Measurements from ENCODE around the gene OLAH.

Gene OLAH

DNA sequence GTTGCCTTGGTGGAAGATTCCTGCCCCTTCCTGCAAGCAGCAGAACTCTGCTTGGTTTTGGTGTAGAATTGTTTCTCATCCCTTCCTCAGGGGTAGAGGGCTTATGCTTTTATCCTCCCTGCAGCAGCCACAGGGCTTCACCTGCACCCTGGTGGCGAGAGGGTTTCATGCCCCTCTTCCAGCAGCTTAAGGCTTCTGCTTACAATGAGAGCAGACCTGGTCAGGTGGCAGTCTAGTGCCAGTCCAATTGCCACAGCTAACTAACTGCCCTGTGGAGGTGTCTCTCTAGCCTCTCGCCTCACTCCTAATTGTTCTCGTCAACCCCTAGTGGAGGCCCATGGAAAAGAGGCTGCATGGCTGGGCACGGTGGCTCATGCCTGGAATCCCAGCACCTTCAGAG is 25.5 kb downstream of the OLAH start:
- DNase-seq (ENCODE audit: low read depth, low spot score): no peak

- no peak for DNase-seq (ENCODE audit: low read depth, low spot score)
These were observed 28.6 kb downstream of the OLAH start for GRCh38 chr10:15072358-15072757.

GRCh38 chr10:15075421-15075820 is 31.7 kb downstream of the OLAH start:
- no peak for DNase-seq (ENCODE audit: low read depth, low spot score)

- DNase-seq (ENCODE audit: low read depth, low spot score): no peak
These were observed 40.1 kb downstream of the OLAH start for GRCh38 chr10:15083674-15084501.

DNA sequence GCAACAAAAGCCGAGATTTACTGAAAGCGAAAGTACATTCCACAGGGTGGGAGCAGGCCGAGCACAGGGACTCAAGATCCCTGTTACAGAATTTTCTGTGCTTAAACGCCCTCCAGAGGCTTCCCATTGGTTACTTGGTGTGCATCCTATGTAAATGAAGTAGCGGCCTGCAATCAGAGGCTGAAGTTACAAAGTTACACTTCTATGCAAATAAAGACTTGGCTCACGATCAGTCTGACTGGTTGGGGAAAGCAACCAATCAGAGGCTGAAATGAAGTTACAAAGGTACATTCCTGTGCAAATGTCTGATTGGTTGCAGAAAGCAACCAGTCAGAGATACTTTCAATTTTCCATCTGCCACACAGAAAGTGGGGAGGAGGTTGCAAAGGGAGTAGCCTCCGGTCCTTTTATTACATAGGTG is 40.8 kb downstream of the OLAH start:
- DNase-seq (ENCODE audit: low read depth, low spot score): peak; percentile 97

DNA sequence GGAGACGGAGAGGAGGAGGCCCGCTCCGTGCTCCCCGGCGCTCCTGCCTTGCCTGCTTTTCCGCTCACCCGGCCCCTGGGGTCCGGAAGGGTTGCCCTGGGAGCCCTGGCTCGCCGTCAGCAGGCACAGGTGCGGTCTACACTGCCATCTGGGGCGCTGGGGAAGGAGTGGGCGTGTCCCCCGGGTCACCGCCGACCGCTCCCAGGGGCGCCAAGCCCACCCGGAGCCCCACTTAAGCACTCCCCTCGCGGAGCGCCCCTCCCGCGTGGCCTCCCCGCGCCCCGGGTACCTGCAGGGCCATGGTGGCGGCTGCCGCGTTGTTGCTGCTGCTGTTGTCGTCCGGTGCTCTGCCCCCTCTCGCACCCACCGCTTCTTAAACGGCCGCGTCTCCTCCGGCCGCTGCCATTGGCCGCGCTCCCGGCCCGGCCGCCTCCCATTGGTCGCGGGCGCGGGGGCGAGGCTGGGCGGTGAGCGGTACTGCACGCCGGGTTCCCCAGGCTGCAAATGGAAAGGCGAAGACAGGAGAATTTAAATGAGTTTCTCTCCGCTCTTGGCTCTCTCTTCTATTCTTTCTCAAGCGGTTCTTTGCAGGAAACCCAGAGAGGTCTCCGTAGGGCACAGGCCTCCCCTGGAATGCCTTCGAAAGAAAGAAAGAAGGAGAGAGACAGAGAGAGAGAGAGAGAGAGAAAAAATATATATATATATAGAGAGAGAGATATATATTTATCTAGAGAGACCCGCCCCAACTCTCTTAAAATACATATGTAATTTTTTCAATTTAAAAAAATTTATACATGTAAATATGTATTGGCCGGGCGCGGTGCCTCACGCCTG is 44.9 kb downstream of the OLAH start, which contains the start of gene ACBD7:
TSS of gene ACBD7 (minus strand) at position 349 of the 834 bp plus-strand sequence. CDS start at position 301, 48 bp downstream.
- DNase-seq (ENCODE audit: low read depth, low spot score): peak; percentile 94

GRCh38 chr10:15091418-15091817 is 47.7 kb downstream of the OLAH start:
- DNase-seq (ENCODE audit: low read depth, low spot score): no peak

GRCh38 chr10:15092855-15093408 is 49.2 kb downstream of the OLAH start:
- DNase-seq (ENCODE audit: low read depth, low spot score): no peak

- no peak for DNase-seq (ENCODE audit: low read depth, low spot score)
These were observed 52.9 kb downstream of the OLAH start for GRCh38 chr10:15096661-15097010.

- peak; percentile 98 for DNase-seq (ENCODE audit: low read depth, low spot score)
These were observed 53.5 kb downstream of the OLAH start, which contains the start of gene RPP38 for GRCh38 chr10:15097011-15097812. Gene RPP38, plus strand, starts transcription at chr10:15097355. Its CDS starts 5,960 bp downstream, at chr10:15103315.

DNA sequence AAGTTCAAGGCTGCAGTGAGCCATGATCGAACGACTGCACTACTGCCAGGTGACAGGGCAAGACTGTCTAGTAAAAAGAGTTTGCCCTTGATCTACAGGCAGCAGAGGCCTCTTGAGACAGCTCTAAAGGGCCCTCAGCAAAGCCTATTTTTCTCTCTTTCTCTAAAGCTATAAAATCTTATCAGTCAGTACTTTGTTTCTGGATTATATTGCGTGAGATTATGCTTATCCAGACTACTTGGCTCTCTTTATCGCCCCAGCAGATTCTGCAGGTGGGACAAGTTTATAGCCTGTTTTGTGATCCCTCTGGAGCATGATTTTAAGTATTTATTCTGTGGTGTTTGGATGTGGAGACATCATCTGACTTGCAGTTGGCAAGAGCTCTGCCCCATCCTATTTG is 56.1 kb downstream of the OLAH start:
- DNase-seq (ENCODE audit: low read depth, low spot score): no peak

- DNase-seq (ENCODE audit: low read depth, low spot score): no peak
These were observed 59.8 kb downstream of the OLAH start for GRCh38 chr10:15103513-15103912.

DNA sequence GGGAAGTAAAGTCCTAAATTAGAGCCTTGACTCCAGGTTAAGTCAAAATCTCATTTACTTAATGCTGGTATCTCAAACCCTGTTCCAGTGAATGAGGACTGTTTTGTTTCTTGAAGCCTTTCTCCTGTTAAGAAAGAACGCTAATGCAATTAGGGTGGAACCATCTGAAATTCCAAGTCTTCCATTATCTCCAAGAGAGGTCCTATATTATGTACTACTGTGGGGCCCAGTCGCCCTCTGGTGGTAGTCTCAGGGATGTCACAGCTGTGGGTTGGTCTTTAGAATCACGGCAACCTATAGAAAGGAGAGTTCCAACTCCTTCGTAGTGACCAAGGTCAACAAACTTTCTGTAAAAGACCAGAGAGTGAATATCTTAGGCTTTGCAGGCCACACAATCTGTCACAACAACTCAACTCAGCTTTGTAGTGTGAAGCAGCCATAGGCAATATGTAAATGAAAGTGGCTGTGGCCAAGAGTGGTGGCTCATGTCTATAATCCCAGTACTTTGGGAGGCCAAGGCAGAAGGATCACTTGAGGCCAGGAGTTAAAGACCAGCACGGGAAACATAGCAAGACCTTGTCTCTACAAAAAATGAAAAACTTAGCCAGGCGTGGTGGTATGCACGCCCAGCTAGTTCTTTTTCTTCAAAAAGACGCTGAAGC is 62.7 kb downstream of the OLAH start:
- peak; percentile 78 for DNase-seq (ENCODE audit: low read depth, low spot score)

DNA sequence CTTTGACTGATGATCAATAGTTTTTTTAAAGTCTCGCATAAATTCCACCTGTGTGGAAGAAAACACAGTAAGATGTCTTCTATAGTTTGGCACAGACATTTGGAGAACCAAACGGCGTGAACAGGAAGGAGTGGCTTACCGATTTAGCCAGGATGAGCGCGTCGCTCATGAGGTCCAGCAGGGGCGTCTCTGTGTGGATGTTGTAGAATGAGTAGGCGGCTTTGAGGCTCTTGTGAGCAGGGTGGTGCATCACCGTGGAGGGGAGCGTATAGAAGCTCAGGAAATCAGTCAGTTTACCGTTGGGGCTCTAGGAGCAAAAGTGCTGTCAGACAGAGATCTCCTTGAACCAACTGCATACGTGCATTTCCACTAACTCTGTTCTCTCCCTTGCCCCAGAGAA is 68.9 kb downstream of the OLAH start:
- DNase-seq (ENCODE audit: low read depth, low spot score): no peak

DNA sequence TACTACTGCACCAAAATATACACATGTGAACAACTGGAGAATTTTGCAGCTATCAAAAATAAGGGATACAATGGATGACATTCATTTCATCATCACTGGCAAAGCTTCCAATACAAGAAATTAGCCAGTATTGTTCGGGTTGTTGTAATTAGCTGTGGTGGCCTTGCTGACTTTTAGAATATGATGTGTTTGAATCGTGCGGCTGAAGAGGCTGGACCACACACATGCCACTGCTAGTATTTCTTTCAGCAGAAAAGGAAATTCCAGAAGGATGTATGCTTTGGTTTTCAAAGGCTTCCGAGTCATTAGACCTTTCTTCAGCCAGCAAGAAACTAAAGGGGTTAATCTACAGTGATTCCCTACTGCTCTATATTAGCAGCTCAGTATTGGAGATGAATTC is 70.0 kb downstream of the OLAH start:
- peak; percentile 17 for DNase-seq (ENCODE audit: low read depth, low spot score)

GRCh38 chr10:15116225-15116624 is 72.5 kb downstream of the OLAH start:
- no peak for DNase-seq (ENCODE audit: low read depth, low spot score)

DNA sequence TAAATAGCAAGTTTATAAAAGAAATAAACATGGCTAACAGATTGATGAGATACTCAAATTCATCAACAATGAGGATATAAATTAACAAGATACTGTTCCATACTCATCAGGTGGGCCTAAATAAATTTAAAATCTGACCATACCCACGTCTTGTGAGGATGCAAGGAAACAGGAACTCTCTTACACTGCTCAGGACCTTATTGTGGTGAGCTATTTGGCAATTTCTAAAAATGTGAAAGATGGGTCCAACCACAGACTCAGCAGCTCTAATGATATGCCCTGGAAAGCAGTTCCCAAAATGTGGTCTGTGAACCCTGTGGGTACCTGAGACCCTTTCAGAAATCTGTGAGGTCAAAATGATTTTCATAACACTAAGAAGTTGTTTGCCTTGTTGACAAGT is 74.9 kb downstream of the OLAH start:
- DNase-seq (ENCODE audit: low read depth, low spot score): no peak

DNA sequence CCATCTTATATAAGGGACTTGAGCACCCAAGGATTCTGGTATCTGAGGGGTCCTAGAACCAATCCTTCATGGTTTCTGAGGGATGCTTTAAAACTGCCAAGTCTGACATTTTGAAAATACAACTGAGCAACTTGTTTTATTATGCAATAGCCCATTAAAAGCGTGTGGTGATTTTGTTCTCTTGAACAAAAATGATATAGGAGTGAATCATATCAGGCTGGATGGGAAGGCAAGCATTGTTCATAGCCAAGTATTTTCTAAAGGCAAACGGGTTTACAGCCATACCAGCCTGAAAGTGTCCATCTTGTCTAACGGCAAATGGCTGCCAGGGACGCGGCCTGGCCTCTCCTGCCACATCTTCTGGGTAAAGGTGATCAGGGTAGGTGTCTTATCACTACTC is 76.8 kb downstream of the OLAH start:
- peak; percentile 45 for DNase-seq (ENCODE audit: low read depth, low spot score)

DNA sequence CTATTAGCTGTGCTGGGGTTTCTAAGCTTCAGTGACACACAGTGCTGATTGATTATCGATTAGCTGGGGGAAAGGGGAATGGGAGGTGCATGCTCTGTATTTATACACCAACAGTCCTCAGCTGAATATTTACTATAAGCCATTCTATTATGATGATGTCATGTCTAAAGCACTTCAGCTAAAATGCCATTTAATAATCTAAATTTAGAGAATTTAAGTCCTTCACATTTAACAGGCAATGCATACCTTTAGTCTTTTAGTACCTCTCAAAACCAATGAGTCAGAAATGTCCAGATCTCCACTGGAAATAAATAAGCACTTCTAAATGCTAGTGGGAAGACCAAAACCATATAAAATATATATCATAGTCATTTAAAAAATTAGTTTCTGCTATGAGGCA is 78.0 kb downstream of the OLAH start:
- no peak for DNase-seq (ENCODE audit: low read depth, low spot score)

DNA sequence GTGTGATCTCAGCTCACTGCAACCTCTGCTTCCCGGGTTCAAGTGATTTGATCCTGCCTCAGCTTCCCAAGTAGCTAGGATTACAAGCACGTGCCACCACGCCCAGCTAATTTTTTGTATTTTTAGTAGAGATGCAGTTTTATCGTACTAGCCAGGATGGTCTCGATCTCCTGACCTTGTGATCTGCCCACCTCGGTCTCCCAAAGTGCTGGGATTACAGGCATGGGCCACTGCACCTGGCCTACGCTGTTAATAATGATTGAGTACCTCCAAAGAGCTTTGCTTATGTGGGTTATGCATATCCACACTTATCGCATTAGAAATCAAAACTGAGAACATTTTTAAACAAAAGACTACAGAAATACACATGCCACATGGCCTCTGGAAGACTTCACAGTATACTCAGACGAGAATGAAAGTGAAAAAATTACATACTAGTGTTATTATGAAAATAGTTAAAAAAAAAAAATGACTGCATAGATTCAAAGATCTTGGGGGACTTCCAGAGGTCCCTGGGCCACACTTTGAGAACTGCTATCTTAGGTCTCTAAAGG is 78.8 kb downstream of the OLAH start:
- DNase-seq (ENCODE audit: low read depth, low spot score): no peak
